GM04504 (cell line): Measurements from ENCODE around the gene PELI2.

Source experiments
- DNase-seq: peaks from one replicate; pipeline ENCODE4 v3.0.0-alpha.2; 2012; ENCODE audit warnings: low read depth

Gene PELI2

DNA sequence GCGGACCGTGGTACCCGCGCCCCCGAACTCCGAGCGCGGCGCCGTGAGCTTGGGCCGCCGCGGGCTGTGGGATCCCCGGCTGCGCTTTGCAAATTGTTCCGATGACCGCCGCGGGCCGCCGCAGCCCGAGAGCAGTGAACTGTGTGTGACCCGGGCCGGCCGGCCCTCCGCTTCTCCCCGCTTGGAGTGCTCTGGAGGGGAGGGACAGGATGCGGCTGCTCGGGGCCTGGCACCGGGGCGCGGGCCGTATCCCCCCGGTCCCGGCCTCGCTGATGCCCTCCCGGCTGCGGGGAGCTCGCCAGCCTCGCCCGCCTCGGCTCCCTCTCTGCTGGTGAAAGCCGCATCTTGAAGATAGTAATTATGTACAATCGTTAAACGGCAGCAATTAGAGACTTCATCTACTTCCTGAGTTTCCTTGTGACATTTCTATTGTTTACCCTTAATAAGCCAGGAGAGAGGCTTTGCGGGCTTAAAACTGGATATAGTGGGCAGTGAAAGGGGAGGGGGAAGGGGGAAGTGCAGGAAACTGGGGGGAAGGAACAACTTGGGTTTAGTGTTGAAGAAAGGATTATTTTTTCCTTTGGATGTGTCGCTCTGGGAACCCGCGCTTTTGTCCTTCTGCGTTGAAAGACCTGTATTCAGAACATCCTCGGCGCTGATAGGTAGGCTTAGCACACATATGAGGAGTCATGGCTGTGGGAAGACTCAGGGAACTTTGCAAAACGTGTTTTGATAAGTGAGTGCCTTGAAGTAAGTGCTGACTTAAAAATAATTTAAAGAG is 1.2 kb downstream of the PELI2 start:
- DNase-seq, result no peak

DNA sequence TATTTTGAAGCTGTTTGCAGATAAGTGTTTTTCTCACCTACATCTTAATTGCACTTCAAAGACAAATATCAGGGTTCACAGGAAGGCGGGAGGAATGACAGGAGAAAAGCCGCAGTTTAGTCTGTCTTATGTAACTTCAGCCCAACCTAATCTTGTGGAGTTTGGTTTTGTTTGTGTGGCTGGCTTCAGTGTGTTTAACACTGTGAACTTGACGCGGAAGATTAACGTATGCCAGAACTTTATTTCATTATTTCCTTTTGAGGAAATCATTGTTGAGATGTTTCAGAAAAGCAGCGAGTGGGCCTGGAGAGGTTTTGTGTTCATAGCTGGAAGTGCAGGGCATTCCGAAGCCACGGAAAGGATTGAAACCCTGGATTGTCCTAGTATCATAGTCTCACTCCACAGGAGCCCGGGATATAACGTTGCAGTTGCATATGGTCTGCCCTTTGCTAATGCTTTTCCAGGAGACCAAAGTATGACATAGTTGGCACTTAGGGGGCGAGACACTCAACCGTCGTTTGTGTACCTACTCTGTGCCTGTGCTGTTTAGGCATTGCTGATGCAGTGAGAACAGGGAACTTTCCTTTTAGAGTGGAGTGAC is 2.0 kb downstream of the PELI2 start:
- DNase-seq, result no peak

DNA sequence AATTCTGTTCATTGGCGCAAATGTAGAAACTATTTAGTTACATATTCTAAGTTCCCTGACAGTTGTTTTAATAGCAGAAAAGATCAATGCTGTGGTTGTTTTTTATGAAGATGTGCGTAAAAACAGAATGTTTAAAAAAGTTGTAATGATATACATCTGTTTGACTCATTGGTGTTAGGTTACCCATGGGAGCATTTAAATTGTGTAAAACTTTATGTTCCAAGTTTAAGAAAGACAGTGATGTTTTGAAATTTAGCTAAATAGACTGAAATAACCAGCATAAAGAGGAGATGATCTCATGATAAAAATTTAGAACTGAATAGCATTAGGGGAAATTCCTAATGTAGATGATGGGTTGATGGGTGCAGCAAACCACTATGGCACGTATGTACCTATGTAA is 3.6 kb downstream of the PELI2 start:
- DNase-seq, result no peak

DNA sequence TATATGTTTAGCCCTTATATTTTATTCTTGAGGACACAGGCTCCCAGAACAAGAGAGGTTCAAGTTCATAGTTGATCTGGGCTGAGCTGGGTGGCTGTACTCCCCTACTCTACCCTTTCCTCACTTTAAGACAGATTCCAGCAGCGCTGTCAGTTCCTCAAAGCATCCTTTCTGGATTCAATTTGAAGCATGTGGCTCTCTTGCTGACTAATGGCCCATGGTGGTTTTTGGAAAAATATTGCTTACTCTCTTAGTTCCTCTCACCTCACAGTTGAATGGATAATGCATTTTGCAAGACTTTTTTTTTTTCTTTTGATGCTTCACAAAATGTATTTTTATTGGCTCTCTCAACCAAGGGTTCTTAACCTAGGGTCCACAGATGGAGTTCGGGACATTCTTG is 4.1 kb downstream of the PELI2 start:
- DNase-seq, result no peak

DNA sequence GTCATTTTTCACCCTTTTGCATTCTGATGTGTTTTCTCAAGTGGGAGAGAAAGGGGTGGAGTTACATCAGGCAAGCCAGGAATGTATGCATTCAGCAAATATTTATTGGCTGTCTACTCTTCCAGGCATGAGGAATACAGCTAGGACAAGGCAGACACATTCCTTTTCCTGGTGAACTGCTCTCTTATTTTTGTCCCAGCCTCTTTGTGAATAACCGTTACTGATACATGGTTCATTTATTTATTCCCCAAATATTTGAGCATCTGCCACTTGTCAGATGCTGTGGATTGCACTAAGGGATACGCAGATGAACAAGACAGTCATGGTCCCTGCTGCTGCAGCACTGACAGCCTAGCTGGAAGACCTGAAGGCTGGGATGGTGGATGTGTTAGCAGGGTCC is 6.1 kb downstream of the PELI2 start:
- DNase-seq, result no peak

DNA sequence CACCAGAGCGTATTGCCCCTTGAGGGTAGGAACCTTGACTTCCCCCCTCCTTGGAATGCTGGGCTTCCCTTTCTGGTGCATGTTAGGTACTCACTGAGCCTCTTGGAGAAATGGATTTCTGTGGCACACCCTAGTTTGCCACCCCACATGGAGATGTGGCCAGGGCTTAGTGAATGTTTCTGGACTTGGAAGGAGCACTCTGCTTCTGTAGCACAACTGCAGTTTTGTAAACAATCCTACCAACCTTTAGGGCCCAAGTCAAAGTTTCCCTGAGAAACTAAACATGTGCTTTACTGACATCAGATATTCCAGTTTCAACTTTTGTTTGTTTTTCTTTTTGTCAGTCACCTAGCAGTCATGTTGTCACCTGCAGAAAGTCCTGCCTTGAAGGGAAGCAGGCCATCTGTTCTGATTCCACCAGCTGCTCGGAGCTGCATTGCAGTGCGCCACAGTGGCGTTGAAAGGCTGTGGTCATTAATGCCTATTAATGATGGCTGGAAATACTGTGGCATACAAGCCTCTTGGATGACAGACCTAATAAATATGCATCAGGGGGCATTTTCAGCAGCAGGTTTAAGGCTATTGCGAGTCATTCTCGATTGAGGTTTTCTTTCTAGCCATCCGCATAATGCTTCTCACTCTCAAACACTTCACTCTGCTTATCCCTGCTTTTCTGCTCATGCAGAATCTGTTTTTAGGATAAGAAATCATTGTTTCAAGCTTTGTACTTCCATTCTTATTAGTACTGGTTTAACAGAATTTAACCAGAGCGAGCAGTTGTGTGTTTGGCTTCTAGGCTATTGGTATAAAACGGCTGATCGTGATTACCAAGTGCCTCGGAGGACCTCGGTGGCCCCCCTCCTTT is 7.8 kb downstream of the PELI2 start:
- DNase-seq, result no peak

DNA sequence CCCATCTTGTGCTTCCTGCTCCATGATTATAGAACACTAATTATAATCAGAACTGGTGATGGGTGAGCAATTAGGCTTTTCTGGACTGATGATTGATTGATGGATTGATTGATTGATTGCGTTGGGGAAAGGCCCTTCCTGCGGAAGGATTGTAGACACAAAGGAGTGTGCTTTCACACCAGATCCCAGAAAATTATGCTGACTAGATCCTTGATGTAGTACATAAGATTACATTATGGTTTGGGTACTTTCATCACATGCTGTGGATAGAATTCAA is 8.4 kb downstream of the PELI2 start:
- DNase-seq, result no peak

DNA sequence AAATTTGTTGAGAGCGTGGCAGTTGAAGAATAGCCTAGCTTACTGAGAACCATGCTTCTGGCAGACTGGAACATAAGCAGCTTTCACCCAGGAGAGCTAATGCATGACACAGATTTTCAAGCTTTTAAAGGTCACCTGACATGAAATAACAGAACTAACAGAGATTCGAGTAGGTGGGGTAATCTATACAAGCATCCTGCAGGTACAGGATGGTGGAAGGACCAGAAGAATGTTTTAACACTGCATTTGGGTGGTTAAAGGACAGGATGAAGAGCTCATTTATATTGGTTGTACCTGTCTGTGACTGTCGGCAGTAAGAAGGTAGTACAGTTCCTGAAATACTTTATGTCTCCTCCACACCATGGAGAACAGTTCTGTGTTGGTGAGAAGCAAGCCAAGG is 8.9 kb downstream of the PELI2 start:
- no peak for DNase-seq

DNA sequence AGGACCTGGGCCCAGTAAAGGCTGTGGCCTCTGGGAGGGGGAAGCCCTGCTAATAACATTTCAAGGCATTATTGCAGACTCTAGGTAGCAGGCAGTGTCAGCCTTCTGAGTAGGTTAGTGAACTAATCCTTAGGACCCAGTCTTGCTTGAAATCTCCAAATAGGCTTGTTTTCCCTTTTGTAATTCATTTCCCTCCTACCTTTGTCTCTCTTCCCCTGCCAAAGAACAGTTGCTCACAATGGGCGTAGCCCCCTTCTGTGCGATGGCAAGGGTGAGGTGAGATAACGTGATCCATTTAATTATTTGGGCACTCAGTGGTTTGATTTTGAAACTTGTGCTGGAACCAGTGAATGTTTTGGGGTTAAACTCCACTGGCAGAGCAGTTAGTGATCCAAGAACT is 10.9 kb downstream of the PELI2 start:
- DNase-seq, result no peak

DNA sequence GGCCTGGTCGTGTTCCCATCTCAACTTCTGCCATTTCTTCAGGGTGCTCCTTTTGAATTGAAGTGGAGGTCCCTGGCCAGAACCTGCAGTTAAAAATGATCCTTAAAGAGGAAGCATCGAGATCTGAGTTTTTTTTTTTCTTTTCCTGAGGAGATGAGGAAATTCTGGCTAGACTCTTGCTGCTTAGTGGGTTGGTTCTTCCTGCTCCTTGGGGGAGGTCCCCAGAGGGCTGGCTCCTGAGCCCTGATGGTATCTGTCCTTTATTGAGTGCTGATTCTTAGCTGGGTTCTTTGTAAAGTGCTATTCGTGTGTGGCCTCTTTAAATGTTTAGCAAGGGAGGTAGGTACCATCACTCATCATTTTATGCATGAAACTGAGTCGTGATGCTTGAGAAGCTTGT is 11.7 kb downstream of the PELI2 start:
- DNase-seq, result no peak

DNA sequence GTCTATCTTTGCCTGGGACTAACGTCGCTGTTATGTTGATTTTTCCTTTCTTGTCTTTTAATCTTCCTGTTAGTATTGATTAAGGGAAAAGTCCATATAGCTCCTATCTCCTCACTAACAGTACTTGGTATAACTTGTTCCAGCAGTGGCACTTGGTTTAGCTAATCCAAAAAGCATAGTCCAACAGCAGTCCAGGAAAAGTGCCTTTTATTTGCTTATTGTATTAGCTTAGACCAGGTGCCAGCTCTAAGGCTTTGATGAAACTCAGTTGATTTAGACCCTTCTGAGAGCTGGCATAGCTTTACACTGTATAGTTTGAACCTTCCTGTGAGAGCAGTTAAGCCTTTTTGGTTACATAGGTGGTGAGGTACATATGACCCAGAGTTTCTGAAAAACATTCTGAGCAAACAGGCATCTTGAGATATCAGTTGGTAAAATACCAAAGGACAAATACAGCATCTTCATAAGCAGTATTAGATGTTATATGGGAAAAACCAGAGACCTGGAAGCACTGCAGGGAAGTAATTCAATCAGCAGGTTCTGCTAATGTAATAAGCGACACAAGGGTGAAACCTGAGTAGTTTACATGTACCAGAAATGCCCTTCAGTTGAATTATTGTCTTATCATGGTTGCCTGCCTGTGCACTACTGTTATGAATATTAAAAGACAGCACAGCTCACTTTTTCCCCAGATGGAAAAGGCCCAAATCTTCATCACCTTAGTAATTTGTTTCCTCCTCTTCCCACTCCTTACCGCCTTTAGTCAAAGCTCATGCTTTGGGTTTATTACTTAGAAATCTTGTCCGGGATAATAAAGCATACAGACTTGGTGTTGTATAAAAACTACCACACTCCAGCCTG is 13.0 kb downstream of the PELI2 start:
- DNase-seq, result no peak

DNA sequence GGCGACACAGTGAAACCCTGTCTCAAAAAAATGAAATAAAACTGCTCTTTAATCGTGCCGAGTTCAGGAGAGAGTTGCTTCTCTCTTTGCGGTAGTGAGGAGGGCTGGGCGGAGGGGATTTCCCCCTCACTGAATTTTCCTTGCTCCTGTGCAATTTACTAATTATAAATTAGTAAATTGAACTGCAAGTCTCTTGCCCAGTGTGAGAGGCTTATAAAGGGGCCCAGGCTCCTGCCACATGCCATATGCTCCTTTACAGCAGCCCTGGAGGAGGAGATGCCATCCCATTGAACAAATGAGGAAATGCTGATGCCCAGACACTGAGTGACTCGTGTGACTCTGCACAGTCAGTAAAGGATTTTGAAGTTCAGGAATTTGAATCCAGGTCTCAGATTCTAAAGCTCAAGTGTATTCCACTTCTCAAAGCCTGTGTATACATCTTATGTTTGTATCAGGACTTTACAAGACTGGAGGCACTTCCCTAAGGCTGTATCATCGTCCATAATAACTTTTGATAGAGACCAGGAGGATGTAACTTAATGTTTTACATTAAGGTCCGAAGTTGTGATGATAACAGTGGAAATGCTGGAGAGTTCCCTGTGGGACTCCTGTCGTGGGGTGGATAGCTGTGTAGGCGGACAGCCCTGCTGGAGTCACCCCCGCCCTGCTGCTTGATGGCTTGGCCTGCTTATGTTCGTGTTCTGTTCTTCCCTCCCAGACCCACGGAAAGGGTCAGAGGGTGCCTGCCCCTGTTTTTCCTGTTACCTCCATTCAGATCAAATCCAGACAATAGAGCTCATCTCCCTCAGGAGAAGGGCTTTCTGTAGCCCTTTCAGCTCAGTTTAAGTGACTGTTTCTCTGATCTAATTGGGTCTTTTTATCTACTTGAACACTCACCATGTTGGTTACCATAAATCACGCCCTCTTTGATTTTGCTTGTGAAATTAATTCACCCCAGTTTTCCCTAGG is 13.9 kb downstream of the PELI2 start:
- no peak for DNase-seq

DNA sequence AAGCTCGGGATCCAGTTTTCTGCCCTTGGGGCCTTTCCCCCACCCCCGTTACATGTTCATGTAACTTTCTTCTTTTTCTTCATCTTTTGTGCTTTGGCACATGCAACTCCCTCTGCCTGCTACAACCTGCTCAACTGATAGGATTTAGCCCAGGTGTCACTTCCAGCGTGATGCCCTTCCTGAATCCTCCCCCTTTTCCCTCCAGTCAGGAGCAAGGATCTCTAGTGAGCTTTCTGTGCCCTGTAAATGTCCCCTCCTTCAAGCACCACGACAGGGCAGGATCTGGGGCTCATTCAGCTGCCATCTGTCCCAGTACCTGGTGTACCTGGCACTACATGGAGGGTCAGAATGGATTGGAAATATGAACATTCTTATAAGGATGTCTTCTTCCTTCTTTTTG is 15.3 kb downstream of the PELI2 start:
- no peak for DNase-seq

DNA sequence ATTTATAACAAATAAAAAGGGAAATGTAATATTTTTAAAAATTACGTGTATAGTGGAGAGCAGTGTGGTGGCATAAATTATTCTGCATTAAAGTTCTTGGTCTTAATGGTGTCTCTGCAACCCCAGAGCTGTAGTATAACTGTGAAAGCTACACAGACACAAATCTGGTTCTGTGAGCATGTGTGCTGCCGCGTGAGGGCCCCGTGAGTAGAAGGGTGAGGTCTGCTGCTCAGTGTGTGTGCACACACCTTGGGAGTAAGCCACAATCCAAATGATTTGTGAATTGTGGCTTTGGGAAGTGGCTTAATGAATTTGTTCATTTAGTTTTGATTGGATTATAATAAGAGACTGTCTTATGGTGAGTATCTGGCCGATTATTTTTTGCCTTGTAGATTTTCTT is 16.8 kb downstream of the PELI2 start:
- DNase-seq, result no peak

DNA sequence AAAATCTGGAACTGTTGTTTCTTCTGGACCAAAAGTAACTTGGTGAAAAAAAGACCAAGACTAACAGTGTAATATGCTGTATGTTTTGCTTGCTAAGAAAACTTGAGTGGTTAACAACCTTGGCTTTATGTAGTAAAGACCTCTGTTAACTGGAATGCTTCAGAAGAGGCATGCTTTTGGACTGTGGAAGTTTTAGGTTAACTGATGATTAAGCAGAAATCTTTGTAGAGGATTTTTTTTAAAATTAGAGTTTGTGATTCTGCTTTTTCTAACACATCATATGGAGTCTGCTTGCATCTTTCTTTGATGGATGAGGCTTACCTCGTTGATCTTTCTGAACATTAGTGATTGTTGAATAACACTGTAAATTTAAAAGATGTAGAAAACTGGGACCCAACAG is 17.5 kb downstream of the PELI2 start:
- DNase-seq, result no peak

DNA sequence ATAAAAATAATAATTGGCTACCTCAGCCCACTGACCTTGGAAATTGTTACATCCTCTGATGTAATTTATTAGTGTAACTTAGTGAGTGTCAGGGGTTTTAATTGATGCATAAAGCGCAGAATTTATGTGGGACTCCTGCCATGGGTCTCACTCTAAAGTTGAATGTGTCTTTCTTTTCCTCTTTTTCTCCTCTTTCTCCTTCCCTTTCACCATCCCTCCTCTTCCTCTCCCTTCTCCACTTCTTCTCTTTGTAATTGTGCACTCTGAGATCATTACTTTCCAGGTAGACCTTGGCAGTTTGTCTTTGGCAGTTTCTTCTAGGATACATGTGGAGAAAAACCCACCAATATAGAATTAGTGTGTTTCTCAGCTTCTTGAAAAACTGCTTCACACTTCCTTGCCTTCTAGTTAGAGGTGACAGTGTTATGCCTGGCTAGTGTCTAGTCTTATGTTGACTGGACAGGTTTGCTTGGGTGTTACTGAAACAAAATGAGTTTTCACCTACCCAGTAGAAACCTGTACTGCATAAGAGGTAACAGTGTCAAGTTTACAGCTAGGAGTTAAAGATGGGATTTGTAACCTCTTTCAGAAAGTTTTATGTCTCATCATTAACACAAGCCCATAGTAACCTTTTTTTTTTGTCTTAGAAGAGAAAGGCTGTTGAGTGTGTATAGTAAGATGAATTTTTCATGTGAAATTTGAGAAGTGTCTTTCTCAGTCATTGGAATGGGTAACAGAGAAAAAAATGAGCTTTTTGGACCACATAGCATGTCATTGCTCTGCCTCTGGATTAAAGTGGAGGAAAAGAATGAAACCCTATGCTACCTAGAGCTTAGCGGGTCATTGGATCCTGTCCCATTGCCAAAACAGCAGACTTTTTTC is 18.6 kb downstream of the PELI2 start:
- no peak for DNase-seq

DNA sequence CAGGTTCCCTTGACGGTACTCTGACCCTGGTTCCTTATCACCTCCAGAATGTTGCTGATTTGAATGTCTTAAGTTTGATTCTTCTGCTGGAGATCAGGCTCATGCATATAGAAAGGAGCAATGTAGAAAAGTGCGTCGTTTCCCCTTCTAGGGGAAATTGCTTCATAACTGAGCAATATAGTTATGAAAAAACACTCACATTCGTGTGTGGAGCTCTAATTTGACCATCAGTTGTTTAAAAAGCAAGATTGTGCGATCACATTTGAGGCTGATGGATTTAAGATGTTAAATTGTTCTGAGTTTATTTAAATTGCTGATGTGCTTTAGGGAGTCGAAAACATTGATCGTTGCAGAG is 19.2 kb downstream of the PELI2 start:
- DNase-seq, result no peak

DNA sequence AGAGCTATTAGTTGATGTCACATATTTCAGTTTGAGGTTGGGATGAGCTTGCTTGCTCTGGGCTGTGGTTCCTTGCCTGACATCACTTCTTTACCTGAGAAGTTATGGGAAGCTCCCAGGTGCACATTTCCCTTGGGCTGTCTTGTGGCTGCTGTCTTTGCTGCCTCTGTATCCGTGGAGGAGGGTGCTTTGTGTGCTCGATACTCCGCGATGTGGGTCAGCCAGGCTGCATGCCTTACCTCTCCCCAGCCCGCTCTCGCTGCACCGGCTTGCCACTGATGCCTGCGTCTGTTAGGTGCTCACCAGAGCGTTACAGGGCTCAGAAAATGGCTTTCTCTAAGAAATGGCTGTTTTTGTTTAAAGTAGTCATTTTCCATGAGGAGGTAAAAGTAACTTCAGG is 19.6 kb downstream of the PELI2 start:
- no peak for DNase-seq

DNA sequence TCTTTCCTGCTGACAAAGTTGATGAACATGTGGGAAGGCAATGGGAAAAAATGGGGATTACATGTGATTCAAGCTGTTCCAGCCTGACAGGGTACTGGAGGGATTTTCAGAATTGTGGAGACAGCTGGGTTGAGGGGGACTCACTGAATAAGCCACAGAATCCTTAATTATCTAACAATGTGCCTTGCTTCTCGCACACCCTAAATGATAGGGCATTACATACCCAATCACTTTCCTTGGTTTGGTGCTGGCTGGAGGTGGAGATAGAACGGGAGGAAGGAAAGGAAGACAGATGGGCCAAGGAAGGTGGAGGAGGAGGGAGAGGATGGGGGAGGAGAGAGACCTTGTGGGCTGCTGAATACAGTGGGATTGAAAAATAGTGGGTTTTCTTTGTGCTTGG is 20.7 kb downstream of the PELI2 start:
- DNase-seq, result no peak

DNA sequence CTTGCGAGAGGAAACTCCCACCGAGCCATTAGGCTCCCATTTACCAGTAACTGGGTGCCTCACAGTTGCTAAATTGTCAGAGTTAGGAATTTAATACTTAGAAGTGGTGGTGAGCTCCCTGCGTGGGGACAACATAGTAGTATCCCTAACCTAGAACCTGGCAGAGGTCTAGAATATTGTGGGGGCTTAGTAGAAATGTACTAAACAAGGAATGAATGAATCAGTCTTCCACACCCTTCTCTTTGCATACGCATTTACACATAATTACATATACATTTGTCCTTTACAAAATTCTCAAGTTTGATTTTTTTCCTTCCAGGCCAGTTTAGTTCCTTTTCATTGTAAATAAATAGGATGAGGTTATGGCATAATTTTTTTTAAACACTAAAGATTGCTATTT is 24.1 kb downstream of the PELI2 start:
- no peak for DNase-seq
